Gastroesophageal sphincter (tissue), 3 donors: Measurements from ENCODE around the gene CHD6.

Experiments used
- EP300 ChIP-seq: sonication (generic); formaldehyde crosslinking; IDR thresholded peaks from one replicate; pipeline ENCODE4 v1.6.1; 2017; ENCODE audit warnings: antibody characterized with exemption, mild to moderate bottlenecking
- POLR2AphosphoS5 ChIP-seq: sonication (generic); formaldehyde crosslinking; IDR thresholded peaks from one replicate; pipeline ENCODE4 v1.6.1; 2017; ENCODE audit warnings: antibody characterized with exemption
- TF ChIP-seq, protein P1 (sequence below), 4 experiments: fragments of 200-600 bp in 2 of 4; fragments of 450-650 bp in 2 of 4; sonication (generic) in 1 of 4; IDR thresholded peaks; one replicate each; pipeline ENCODE4 v1.5.1; 2017 to 2019; ENCODE audit warnings: antibody characterized with exemption in 4 of 4, mild to moderate bottlenecking in 2 of 4, moderate library complexity in 2 of 4

DNA sequence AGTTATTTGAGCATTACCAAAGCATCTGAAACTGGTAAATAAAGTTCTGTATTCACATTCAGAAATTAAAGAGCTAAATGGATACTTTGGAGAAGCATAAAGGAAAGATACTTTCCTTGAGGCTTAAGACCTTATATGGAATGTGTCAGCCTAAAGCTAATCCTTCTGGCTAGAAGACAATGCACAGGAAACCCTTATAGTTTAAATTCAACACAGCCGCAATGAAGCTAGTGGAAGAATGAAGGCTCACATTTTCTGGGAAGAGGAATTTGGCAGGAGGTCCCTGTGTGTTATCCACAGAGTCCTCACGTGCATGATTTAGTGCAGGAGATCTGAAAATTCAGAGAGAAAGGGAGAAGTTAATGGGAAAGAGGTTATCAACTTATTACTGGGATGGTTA is 21.5 kb upstream of the CHD6 start:
- TF ChIP-seq EP300 (no peak), POLR2AphosphoS5 (no peak)
- TF ChIP-seq, protein P1, sequence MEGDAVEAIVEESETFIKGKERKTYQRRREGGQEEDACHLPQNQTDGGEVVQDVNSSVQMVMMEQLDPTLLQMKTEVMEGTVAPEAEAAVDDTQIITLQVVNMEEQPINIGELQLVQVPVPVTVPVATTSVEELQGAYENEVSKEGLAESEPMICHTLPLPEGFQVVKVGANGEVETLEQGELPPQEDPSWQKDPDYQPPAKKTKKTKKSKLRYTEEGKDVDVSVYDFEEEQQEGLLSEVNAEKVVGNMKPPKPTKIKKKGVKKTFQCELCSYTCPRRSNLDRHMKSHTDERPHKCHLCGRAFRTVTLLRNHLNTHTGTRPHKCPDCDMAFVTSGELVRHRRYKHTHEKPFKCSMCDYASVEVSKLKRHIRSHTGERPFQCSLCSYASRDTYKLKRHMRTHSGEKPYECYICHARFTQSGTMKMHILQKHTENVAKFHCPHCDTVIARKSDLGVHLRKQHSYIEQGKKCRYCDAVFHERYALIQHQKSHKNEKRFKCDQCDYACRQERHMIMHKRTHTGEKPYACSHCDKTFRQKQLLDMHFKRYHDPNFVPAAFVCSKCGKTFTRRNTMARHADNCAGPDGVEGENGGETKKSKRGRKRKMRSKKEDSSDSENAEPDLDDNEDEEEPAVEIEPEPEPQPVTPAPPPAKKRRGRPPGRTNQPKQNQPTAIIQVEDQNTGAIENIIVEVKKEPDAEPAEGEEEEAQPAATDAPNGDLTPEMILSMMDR (IDR thresholded peaks at IDR 0.05), result no peak
